Esophagus muscularis mucosa (tissue), 4 donors: ENCODE measurements around the gene ERC2.

Experiments used
- EP300 ChIP-seq: sonication (generic); formaldehyde crosslinking; IDR thresholded peaks from one replicate; pipeline ENCODE4 v1.6.1; 2017; ENCODE audit warnings: antibody characterized with exemption
- POLR2AphosphoS5 ChIP-seq, 2 donors: sonication (generic); formaldehyde crosslinking; IDR thresholded peaks; one replicate each; pipeline ENCODE4 v1.6.1; 2017; ENCODE audit warnings: antibody characterized with exemption in 2 of 2
- TF ChIP-seq, protein P1 (sequence below), 3 experiments: fragments of 200-600 bp in 2 of 3; fragments of 450-650 bp in 1 of 3; sonication (generic) in 2 of 3; IDR thresholded peaks; one replicate each; pipeline ENCODE4 v1.5.1; 2017 to 2019; ENCODE audit warnings: antibody characterized with exemption in 3 of 3, mild to moderate bottlenecking in 2 of 3, moderate library complexity in 1 of 3

DNA sequence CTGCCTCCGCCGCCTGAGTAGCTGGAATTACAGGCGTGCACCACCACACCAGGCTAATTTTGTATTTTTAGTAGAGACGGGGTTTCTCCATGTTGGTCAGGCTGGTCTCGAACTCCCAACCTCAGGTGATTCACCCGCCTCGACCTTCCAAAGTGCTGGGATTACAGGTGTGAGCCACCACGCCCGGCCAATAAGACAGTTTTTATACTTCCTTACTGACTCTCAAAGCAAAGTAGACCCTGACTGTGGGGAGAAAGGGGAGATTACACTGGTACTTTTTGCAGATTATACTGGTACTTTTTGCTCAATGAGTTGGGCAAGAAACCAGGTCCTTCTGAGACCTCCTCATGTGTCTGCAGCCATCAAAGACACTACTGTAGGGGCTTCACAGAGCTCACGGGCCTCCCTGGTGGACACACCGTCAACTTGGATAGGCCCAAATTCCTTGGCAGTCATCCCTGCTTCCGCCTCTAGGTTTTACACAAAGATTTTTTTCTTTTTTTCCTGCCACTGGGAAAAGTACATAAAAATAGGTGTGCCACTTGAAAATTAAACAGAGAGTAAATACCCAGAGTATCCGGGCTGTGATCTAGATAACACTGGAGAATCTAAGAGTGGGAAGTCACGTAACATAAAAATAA, 837.9 kb downstream of the ERC2 start:
- TF ChIP-seq EP300 (no peak), POLR2AphosphoS5 (IDR thresholded peaks at IDR 0.05) (no peak)
- TF ChIP-seq, protein P1, sequence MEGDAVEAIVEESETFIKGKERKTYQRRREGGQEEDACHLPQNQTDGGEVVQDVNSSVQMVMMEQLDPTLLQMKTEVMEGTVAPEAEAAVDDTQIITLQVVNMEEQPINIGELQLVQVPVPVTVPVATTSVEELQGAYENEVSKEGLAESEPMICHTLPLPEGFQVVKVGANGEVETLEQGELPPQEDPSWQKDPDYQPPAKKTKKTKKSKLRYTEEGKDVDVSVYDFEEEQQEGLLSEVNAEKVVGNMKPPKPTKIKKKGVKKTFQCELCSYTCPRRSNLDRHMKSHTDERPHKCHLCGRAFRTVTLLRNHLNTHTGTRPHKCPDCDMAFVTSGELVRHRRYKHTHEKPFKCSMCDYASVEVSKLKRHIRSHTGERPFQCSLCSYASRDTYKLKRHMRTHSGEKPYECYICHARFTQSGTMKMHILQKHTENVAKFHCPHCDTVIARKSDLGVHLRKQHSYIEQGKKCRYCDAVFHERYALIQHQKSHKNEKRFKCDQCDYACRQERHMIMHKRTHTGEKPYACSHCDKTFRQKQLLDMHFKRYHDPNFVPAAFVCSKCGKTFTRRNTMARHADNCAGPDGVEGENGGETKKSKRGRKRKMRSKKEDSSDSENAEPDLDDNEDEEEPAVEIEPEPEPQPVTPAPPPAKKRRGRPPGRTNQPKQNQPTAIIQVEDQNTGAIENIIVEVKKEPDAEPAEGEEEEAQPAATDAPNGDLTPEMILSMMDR (IDR thresholded peaks at IDR 0.05), result no peak
